Measurements from ENCODE around the gene NUP210.

The NUP210 gene

DNA sequence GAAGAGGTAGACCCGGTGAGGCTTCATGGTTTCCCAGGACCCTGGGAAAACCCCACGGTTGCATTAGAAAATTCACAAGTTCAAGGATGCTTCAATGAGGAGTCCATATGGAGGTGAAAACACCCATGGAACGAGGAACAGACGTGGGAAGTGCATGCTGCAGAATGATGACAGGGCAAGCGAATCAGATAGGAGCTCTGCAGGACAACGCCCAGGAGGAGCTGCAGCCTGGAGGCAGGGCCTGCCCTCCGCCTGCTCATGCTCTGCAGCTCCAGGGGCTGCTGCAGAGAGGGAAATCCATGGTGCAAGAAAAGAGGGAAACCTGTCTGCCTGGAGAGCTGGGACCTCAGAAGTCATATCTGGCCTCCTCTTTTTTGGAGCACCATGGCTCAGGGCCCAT lies 61.5 kb downstream of the NUP210 start:
- Histone ChIP-seq H3K4me3 (no peak overlapping the region), H3K27ac (no peak overlapping the region)

DNA sequence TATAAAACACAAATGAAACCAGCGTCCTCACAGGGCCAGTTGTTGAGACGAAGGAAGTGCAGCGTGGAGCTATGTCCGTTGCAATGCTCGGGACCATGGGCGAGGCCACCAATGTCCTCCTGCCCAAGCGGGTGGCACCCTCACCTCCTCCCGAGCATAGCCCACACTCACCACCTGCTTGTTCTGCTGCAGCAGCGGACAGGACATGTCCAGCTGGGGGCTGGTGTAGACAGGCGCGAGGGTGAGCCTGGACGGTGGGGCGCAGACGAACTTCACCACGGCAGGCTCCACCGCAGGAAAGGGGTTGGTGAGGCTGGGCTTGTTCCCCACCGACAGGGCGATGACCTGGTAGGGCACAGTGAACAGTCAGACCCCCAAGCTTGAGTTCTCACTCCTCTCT lies 62.1 kb downstream of the NUP210 start:
- no peak overlapping the region for H3K27ac ChIP-seq
- H3K4me3 ChIP-seq = no peak overlapping the region

DNA sequence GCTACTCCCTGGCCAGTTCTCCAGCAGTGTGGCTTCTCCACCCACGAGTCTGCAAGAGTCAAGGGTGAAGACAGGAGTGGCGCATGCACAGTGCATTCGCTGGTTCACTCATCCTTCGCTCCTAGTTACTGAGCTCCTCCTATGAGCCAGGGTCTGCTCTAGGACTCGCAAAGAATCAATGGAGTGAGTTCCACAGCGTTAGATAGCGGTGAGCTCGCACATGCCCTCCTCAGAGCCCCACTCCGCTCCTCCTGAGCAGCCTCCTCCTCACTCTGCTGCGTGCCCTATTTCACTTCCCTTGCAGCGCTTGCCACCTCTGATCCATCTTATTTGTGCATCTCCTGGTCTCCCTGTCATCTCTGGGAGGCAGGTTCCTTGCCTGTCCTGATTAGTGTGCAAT lies 63.0 kb downstream of the NUP210 start:
- no peak overlapping the region for H3K27ac ChIP-seq
- no peak overlapping the region for H3K4me3 ChIP-seq

DNA sequence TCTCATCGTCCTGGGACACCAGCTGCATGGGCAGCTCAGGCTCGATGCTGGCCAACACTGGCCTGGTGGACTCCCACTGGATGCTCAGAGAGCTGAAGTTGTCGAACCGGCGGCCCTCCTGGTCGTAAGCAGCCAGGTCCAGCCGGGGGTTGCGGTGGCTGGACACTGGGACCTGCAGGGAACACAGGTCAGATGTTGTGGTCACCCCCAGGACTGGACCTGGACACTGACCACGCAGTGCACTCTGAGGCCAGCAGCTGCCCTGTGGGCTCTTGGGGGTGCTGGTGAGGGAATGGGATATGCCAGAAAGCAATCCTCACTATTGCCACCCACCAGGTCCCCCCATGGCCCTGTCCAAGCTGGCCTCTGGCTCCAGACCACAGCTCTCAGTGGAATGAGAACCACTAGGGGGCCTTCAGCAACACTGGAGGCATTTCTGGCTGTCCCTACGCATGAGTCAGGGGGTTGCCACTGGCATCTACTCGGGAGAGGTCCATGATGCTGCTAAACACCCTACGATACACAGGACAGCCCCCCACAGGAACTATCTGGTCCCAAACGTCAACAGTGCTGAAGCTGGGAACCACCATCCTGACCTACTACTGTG lies 66.1 kb downstream of the NUP210 start:
- no peak overlapping the region for H3K27ac ChIP-seq

DNA sequence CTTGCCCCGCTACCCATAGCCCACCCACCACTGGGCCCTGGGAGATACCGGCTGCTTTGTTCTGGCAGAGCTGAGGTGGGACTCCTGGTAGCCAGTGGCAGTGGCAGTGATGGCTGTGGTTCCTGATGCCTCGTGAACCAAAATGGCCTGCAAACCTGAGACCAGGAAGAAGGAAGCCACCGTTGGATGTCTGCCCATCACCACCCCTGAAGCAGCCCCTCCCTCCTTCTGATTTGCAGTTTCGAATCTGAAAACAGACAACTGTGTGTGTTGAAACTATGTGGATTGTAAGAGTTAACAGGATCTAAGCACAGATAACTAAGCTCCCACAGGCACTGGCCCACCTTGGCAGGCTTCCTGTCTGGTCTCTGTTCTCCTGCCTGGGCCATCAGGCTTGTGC lies 66.6 kb downstream of the NUP210 start:
- Histone ChIP-seq H3K4me3 (no peak overlapping the region), H3K27ac (no peak overlapping the region)

More for the DNA sequence above, 66.1 kb downstream of the NUP210 start:
- no peak overlapping the region for H3K4me3 ChIP-seq

DNA sequence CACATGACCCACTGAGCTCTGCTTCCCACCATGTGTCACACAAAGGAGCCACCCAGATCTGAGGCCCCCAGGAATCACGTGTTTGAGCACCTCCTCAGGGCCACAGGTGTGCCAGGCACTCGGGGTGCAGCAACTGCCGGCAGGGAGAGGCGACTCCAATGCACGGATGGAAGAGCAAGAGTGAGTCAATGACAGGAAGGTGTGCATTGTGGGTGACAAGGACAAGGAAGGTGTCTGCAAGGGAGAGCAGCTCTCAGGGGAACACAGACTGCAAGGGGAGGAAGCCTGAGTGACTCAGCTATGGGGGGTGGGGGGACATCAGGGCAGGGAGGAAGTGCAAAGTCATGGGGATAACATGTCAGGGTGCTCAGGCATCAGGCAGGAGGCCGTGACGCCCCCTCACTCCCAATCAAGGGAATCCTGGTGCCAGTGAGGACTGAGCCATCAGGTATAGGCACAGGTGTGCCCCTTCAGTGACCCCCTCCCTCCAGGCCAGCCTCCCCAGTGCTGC lies 67.4 kb downstream of the NUP210 start:
- Histone ChIP-seq H3K27ac (no peak overlapping the region), H3K4me3 (no peak overlapping the region)

DNA sequence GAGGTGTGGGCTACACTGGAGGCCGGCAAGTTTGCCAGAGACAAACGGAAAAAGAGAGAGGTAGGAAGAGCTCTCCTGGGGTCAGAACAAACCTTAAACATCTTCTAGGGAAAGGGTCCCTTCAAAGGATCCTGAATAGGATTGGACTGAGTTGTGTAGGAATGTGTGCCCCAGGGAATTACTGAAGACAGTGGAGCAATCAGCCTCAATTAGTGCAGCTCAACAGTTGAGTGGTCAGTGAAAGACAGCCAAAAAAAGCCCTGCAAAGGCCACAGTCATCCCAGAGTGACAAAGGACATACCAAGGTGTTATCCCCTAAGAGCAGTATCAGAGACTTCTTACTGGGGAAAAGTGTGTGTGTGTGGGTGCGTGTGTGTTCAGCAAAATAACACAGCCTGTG lies 70.3 kb downstream of the NUP210 start:
- no peak overlapping the region for H3K27ac ChIP-seq
- H3K4me3 ChIP-seq = no peak overlapping the region

DNA sequence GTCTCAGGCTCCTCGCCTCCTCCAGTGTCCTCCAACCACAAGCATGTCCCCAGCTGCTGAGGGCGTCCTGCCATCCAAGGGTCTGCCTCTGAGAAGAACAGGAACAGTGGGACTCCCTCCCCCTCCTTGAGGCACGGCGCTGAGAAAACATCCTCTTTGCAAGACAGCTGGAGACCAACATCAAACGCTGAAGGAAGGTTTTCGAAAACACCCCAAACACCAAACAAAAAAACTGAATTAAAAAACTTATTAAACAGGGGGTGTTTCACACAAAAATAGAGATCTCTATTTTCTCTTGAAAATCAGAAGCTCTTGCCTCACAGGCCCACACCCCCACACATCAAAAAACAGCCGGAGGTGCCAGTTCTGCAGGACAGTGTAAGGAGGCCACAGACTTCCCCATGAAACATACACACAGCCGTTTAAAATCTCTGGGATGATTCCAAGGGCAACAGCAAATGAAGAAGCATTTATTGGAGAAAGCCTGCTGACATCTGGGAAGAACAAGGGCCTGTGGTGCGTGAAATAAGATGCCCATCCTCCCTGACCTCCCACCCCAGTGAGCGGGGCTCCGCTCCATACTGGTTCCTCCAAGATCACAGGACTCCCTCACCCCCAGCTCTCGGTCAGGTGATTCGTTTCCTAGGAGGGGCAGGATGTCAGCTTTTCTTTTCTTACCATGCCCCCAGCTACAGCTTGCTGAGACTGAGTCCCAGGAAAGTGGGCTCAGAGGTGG lies 71.3 kb downstream of the NUP210 start:
- peak overlapping the region in 5 of 21 experiments; percentile 1 to 44 (median 24) for H3K27ac ChIP-seq

DNA sequence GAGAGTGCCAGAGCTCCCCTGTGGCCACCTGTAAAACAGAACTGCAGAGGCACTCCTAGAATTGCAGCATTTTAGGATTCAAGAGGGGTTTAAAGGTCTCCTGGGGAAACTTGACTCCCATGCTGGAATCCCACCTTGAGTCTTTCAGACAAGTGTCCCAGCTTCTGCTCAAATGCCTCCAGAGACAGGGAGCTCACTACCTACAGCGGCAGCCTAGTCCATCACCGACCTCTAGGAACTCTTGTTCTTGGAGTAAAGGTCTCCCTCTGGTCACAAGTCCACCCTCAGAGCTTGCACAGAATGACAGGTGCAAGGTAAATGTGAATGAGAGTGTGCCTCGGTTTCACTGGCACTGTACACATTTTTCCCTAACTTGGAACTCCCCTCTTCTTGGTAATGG lies 72.0 kb downstream of the NUP210 start:
- no peak overlapping the region for H3K4me3 ChIP-seq
- H3K27ac ChIP-seq = peak overlapping the region in 2 of 21 experiments; percentile 33 to 69

More for the DNA sequence above, 71.3 kb downstream of the NUP210 start:
- no peak overlapping the region for H3K4me3 ChIP-seq

DNA sequence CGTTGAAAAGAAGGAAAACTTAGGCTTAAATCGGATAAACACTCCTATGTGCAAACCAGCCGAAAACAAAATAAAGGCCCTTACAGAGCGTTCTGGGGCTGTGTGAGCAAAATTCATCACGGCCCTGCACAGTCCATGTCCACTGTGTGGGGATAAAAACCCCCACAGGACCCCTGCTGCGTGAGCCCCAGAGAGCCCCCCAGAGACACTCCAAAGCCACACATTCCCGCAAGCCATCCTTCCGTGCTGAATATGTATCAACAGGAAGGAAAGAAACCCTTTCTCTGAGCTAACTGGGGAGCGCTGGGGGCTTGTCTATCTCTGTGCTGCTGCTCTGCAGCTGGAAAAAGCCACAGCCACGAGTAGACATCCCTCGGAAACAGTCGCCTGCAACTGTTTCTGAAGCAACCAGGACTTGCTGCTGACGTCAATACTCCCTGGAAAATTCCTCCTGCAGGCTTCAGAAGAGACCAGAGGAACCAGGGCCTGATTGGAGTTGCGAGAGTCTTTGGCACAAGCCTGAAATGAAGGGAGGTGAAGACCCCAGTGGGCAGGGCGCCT lies 72.7 kb downstream of the NUP210 start:
- Histone ChIP-seq H3K4me3 (no peak overlapping the region), H3K27ac (peak overlapping the region in 2 of 21 experiments; percentile 47 to 69)

DNA sequence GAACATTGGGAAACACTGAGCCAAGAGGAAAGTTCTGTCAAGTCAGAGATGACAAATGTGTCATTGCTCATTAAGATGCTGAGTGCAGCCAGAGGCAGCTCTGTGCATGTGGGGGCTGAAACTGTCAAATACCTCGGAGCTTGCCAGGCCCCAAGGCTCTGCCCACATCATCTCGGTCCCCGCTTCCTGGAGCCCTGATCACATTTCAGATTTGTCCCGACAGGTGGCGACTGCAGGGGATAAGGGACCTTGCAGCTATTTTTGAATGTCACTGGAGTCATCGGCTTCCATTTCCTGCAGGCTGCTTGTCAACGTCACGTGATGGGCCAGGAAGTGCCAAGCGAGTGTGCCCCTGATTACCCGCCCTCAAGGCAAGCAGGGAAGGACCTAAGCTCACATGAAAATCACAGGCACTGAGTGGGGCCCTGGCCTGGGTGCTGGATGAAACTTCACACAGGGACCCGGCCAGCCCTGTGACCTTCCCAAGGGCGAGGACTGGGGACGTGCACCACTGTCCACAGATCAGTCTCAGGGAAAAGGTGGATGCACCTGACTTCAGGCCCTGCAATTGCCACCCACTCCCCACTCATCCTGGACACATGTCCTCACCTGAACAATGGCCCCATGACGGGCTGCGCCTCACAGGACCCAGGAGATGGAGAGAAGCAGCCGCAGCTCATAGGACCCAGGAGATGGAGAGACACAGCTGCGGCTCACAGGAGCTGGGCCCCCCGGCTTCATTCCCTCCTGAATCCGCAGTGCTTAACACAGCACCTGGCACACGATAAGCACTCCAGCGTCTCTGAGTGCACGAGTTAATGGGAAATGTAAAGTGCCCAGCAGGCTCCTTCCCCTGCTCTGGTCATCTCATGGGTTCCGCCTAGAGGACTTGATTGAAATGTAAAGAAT lies 73.4 kb downstream of the NUP210 start:
- Histone ChIP-seq H3K4me3 (no peak overlapping the region), H3K27ac (peak overlapping the region in 5 of 21 experiments; percentile 26 to 69 (median 47))

DNA sequence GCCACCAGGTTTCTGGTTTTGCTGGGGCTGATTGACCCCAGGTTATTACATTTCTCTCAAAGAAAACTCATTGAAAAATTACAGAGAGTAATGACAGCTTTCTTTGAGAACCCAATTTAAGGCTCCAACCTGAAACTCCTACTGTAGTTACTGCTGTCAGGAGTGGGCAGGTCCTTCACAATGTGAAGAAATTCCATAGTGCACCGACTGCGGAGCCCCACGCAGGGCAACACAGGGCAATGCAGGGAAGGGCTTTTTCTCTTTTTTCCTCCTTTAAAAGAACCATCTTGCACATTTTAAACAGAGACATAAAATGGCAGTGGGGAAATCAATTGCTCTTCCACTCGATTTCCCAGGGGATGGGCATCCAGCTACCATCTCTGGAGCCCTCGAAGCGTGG lies 74.3 kb downstream of the NUP210 start:
- peak overlapping the region in 1 of 21 experiments; percentile 69 for H3K27ac ChIP-seq
- H3K4me3 ChIP-seq = no peak overlapping the region

DNA sequence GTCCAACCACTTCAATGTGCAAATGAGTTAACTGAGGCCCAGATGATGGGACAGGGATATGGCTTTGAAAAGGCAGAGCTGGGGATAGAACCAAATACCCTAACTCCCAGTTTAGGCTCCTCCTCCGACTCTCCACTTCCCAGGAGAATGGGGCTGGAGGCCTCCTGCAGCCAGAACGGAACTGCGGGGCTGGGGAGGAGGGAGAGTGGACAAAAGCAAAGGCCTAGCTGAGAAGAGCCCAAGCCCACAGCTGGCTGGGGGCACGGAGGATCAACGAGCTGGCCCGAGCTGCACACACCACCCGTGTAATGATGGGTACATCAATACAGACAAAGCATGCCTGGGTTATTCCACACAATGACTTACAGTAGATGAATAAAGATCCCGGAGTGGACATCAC lies 74.8 kb downstream of the NUP210 start:
- Histone ChIP-seq H3K27ac (no peak overlapping the region), H3K4me3 (no peak overlapping the region)

DNA sequence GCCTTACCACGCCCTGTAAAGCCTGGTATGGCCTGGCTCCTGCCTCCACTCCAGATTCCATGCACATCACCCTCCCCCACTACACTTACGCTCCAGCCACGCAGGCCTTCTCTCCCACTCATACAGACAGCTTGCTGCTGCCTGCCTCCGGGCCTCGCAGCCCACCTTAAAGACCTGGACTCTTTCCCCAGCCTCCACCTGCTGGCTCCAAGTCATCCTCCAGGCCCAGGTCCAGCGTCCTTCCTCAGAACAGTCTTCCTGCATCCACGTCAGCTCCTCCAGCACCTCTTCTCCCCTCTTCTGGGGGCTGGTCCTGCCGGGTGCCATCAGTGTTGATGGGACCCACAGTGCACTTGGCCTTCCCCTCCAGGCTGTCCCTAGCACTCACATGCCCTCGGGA lies 75.5 kb downstream of the NUP210 start:
- Histone ChIP-seq H3K27ac (no peak overlapping the region), H3K4me3 (no peak overlapping the region)

DNA sequence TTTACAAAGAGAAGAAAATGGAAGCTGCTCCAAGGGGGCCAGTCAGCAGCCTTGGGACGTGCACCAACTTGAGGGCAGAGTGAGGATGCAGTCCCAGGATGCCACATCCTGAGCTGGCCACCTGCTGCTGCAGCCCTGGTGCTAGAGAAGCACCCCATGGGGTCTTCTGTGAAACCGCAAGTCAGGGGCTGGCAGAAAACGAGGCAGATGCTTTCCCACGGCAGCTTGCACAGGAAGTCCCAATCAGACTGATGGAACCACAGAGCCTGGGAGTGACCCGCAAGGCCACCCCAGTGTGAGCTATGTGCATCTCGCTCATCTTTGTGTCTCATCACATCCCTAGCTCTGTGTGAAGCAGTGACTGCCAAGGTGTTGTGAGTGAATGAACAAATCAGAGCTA lies 76.5 kb downstream of the NUP210 start:
- Histone ChIP-seq H3K4me3 (no peak overlapping the region), H3K27ac (no peak overlapping the region)

DNA sequence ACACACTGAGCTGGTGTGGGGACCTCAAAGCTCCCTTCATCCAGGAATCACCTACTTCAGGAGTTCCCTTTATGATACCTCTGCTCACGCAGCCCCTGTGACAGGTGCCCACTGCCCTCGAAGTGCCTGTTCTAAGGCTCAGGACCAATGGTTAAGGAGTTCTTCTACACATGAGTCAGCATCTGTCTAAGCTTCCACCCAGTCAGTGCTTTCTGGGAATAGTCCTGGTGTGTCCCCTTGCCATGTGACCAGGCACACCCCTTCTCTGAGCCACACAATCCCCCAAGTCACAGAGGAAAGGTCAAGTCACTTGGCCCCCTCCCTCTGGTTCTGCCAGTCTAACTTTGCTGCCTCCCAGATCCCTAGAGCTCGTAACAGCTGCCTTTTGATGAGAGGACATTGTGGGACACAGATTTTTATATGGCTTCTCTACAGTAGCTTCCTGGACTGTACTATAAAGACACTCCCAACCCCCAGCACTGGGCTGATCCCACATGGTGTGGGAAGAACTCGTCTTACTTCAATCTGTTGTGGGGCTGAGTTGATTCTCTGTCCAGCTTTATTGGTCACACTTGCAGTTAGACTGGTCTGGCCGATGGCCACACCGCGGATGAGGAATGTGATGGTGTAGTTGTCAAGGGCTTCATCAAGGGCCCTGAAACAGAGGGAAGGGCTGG lies 78.8 kb downstream of the NUP210 start:
- Histone ChIP-seq H3K4me3 (no peak overlapping the region), H3K27ac (no peak overlapping the region)

DNA sequence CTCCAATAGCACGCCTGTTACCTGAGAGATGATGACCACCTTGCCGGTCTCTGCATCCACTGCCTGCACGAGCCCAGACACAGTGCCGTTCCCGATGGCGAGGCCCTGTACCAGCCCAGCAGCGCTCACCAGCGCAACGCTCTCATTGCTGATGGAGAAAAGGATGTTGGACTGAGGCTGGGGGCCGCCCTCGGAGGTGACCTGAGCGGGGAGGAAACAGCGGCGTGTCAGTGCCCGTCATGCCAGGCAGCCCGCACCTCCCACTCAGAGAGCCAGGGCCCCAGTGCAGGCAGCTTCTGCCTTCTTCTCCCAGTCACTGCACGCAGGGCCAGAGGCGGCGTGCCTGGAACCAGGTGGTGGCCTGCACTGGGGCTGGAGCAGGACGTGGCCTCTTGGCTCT lies 80.3 kb downstream of the NUP210 start:
- Histone ChIP-seq H3K4me3 (no peak overlapping the region), H3K27ac (no peak overlapping the region)

DNA sequence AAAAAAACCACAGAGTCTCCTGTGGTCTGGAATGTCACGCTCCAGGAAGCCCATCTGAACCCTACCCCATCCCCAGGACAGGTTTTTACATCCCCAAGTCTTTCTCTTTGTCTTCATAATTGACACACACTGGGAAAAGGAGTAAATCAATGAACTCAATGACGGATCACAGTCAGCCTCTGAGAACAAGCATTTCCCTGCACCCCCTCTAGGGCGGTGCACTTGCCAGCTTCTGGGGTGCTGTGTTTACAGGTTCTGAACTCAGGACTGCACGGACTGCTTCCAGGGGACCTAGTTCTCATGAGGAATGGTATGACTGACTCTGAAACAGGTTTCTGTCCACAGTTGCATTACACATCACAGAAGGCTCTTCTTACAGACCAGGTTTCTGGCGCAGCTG lies 81.1 kb downstream of the NUP210 start:
- Histone ChIP-seq H3K4me3 (no peak overlapping the region), H3K27ac (no peak overlapping the region)

DNA sequence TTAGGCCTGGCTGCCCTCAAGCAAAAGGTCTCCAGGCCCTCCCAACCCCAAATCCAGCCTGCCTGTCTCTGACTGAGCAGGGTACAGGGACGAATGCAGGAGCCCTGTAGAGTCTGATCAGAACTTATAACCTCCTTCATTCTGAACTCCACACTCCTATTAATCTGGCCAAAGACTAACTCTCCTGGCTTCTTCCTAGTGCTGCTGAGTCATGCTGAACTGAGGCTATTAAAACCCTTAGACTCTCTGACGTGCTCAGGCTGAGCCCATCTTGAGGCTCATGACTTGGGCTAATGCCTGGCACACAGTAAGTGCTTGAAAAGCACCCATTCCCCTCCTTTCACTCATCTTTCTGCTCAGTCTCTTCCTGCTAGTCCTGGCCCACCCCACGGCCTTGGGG lies 81.9 kb downstream of the NUP210 start:
- no peak overlapping the region for H3K27ac ChIP-seq
- H3K4me3 ChIP-seq = no peak overlapping the region

DNA sequence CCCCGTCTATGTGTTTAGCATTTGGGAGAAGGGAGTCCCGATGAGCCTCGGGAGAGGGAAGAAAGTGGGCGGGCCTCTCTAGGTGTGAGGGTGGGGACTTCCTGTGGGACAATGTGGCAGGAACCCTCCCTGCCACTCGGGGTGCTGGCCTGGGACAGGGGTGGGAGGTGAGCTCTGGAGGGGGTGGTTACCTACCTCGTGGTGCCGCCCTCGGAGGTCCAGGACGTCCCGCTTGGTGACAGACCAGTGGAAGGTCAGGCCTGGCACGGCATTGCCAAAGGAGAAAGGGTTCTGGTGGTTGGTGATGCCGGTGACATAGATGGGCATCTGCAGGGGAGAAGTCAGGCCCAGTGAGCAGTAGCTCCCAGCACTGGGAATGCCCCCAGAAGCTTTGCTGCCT lies 83.5 kb downstream of the NUP210 start:
- H3K27ac ChIP-seq = no peak overlapping the region
- H3K4me3 ChIP-seq = no peak overlapping the region
